ENCODE results near the gene ADD3.
"Not testable (repeated sequence)": the region's sequence is repeated elsewhere in the genome, so short reads cannot be mapped to it uniquely, and the experiment has no call there.

ADD3 gene

DNA sequence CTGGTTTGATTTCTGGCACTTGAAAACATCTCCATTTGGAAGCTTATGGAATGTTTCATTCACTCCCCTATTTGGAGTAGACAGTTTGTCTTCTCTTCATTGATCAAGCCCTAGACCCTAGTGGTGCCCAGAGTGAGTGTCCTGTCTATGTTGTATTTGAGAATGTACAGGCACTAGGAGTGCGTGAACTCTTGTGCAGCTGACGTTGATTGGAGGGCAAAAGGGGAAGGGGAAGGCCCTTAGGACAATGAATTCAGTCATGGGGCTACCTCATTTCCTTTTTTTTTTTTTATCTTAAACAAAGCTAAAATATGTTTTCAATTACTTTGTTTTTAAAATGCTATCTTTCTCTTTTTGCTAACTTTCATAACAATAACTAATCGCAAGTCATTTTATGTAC, 66.5 kb downstream of the ADD3 start:
- DNase-seq: no peak

DNA sequence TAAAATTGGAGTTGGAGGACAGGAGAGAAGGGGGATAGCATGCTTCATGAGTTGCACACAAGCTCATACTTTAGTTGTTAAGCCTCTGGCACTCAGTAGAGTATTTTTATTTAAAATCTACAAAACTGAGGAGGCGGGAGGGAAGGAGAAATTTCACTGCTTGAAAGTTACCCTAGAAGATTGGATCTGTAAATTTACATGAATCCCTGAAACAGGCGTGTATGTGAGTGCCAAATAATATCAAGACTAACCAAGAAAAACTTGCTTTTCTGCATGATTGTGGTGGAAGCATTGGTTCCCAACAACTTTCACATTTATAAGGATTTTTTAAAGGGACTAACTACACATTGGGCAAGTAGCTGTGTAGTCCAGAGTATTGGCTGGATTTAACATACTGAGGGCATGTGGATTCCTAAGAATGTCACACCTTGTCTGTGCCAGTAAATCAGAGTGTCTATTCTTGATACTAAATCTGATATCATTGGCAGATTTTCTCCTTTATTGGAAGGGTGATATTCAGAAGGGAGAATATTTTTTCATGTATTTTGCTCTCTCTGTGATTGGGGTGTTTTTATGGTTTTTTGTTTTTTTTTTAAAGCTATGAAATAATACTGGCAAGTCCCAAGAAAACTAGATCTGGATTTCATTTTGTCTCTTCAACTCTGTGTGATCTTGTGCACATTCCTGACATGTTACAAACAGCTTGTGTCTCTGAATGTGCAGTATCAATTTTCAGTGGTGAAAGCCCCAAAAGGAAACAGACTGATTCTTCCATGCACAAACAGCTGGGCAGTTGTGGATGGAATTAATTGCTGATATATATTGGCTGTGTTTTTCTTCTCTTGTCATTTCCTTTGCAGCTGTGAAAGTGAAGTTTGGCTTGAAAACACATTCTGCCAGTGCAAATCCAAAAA, 67.2 kb downstream of the ADD3 start:
- DNase-seq: no peak

DNA sequence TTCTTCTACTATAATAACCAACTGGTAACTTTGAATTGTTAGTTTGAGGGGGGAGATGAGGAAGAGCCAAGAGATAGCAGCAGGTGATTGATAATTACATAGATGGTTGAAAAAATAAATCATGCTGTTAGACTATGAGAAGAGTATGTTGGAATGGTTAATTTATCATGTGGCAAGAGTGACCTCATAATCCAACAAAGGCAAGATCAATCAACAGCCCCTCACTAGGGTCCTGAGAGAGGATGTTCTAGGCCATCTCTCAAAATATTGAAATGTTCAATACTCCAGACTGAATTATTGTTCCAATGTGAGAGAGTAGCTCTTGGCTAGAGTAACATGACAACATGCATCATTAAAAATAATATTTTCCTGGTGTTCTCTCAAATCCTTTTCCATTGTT, 67.9 kb downstream of the ADD3 start:
- DNase-seq: no peak

DNA sequence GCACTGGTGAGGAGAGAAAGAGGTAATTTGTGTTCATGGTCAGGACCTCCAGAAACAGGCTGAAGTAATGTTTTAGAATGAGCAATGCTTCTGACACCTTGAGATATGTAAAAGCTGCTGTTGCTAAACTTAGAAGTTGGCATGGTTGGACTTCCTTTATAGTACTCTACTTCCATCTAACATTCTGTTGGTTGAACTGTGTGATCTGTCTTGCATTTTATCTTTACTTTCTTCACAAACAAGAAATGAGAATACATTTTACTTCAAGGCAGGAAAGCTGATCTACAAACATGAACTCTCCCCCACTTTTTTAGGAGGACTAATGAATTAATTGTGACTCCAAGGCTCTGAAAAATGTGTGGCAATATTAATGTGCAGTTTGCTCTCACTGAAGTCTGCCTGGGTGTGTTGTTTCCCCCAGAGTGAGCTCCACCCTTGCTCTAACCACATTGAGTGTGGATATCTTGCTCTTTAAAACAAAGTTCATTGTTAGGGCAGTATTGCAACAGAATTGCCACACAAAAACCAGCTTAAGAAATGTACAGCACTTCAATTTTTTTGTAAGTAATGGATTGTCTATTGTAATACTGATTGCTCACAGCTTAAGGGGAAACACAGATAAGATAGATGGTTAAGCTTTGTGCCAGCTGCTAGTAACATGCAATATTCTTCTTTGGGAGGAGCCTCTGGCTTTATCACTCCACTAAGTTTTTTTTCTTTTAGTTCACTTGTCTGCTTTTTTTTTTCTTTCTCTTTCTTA, 69.0 kb downstream of the ADD3 start:
- DNase-seq: no peak

DNA sequence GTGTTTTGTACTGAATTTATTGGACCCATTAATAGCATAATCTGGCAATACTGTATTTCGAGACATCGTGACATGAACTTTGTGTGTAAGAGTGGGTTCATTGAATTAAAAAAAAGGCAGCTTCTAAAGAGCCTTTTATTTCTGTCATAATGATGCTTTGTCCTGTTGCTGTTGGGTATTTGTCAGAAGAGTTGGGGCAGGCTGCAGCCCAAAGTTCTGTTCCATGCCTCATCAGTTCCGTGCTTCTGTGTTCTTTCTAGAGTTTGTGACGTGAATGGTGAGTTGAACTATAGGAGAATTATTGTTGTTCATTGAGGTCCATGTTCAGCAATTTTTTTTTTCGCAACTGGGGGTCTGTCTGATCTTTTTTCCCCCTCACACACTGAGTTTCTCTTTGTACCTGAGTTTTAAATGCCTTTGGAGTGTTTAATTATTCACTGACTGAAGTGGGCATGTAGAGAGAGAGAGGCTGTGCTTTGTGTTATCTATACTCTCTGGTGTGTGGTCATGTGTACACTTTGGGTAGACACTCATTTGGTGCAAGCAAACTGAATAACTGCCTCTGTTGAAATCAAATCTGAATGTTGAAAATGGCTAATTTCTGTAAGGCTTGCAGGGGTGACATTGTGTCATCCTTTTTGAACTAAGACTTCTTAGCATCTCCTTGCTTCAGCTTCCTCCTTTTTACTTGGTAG, 69.8 kb downstream of the ADD3 start:
- no peak for DNase-seq

DNA sequence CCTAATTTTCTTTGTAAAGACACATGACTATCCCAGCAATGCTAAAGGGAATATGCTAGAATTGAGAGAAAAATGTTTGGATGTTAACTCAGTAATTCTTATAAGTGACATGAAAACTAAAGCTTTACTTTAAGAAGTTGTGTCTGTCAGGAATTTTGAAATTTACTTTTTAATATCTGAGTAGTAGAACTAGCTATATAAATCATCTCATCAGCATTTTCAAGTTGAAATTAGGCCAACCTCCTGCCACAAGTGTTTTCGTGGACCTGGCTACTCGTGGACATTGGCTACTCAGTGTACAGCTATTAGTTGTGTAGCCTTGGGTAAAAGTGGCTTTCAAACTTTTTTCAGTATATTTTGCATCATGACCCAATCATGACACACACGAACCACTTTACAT, 70.5 kb downstream of the ADD3 start:
- no peak for DNase-seq

DNA sequence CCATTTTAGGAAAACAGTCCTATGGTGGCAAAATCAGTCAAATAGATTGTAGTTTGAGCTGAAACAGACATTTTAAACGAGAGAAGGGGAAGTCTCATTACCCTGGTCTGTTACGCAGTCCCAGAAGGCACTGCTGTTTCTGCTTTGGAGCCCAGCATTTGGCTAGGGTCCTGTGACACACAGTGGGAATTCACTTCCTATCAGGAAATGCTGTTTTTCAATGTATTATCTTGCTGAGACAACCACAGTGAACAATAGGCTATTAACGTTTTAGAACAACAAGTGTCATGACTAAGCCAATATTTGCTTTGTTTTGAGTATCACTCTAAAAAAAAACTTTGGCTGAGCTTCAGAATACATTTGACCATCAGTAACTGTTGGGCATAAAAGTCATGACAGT, 74.1 kb downstream of the ADD3 start:
- DNase-seq: no peak

DNA sequence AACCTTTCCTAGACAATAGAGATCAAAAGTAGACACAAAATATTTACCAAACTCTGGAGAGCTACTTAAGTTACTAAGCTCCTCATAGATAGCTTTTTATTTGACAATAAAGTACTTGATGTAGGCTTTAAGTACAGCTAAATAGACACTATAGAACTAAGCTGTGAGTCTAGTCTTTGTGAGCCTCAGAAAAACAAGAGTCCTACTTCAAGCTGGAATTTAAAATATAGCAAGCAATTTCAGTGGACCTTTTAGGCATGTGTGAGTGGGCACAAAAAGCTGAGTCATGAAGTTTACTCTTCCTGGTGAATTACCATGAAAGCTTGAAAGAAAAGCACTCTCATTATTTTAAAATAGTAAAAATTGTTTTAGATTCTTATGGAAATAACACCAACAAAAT, 76.1 kb downstream of the ADD3 start:
- no peak for DNase-seq

DNA sequence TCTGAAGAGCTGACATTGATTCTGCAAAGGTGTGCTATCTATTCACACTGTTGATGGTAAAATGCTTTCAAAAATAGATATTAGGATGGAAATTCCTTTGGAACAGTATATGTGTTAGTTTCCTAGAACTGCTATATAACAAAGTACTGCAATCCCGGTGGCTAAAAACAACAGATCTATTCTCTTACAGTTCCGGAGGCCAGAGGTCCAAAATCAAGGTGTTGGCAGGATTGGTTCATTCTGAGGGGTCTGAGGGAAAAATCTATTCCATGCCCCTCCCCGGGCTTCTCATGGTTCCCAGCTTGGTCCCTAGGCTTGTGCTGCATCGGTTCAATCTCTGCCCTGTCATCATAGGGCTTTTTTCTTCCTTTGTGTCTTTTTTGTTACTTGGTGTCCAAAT, 79.9 kb downstream of the ADD3 start:
- DNase-seq: no peak

DNA sequence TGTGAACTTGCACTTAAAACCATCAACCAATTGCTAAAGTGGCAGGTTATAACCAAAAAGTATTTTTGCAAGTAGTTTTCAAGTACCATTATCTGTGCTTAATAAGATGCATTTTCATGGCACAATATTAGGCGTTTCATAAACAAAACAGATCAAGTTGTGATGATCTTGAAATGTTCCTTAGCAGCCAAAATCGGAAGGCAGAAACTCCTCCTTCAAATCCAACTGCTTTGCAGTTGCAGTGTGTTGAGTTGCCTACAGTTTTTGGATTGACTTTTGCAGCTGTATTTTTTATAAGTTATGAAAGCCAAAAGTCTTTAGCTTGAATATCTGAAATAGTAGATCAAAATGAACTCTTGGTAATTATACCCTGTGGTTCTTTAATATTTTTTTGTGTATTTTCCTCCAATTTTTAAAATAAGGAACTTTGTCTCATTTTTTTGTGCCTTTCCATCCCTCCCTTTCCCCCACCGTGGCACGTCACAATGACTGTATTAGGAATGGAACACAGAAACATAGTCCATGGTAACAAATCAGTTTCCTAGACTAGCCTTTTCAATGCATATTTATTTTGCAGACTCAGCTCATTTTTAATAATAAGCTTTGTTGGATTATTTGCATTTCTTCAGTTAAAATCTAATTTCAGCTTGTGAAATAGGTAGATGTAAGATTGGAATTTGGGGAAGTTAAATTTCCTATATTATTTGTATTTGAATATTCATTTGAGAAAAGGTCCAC, 80.8 kb downstream of the ADD3 start:
- DNase-seq: no peak

DNA sequence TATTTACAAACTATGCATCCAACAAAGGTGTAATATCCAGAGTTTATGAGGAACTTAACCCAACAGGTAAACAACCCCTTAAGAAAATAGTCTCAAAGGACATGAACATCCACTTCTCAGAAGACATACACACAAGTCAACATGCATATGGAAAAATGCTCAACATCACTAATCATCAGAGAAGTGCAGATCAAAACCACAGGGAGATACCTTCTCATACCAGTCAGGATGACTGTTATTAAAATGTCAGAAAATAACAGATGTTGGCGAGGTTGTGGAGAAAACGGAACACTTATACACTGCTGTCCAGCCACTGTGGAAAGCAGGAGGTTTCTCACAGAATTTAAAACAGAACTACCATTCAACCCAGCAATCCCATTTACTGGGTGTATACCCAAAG, 84.0 kb downstream of the ADD3 start:
- no peak for DNase-seq

DNA sequence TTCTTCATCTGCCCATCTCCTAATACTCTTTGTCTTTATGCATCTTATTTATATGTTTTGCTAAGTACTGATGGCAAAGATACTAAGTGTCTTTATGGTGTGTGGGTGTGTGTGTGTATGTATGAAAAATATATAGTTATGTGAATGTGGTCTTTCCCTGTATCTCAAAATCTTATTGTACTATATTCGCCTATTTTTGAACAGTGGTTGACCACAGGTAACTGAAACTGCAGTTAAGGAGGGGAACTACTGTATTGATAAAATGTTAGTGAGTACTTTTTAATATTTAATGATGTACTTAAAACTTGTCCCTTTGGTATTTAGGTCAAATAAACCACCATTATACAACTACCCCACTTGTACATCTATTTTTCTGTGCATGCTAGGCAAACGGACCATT, 85.9 kb downstream of the ADD3 start:
- DNase-seq: no peak

DNA sequence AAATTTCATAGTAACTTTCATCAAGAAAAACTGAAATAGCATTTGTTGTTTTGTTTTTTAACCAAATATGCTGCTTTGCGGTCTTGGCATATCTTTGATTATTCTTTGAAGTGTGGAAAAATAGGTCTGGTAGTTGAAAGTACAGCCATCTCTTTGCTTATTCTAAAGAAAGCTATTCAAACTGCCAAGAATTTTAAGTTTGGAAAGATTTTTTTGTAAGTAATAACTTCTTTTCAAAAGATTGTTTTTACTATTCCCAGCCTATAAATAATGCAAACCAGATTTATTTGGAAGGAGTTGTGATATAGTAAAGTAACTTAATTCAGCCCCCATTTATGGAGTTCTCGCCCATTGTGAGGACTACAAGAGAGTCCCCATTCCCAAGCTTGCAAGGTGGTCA, 87.0 kb downstream of the ADD3 start:
- no peak for DNase-seq

DNA sequence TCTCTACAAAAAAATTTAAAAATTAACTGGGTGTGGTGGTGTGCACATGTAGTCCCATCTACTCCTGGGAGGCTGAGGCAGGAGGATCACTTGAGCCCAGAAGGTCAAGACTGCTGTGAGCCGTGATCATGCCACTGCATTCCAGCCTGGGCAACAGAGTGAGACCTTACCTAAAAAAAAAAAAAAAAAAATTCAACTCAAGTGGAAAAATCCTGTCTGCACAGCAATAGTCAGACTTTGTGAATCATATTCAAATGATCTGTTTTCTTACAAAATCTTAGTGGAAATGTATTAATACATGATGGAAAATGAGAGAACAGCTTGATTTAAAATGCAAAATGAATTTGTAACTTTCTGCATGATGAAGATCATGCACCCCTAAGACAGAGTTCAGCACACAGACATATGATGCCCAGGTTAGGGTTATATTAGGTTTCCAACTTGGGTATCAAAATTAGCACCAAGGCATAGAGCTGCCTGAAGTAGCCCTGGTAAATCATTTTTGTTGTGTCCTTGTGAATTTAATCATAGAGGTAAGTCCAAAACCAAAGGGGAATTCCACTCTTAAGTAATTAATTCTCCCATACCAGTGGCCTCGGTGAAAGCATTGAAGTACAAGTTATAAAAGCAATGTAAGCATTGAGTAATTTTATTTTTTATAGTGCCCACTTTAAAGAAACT, 93.8 kb downstream of the ADD3 start:
- no peak for DNase-seq

DNA sequence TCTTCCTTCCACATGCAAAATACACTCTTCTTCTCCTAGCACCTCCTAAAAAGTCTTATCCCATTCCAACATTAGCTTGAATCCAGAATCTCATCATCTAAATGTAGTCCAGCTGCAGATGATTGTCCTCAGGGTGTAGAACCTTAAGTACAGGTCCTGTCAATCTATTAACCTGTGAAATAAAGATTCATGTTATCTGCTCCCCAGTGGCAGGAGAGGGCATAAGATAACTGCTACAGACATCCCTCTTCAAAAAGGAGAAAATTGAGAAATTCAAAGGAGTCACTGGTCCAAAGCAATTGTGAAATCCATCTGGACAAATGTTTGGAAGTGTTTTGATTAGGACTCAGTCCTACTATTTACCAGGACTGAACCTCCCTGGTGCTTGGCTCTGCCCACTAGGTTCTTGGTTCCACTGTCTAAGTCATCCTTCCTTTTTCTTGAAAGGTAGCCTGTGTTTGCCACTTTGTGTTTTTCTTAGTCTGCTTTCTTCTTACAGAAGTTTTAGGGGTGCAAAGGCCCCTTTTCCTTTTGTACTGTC, 96.2 kb downstream of the ADD3 start:
- DNase-seq: no peak

DNA sequence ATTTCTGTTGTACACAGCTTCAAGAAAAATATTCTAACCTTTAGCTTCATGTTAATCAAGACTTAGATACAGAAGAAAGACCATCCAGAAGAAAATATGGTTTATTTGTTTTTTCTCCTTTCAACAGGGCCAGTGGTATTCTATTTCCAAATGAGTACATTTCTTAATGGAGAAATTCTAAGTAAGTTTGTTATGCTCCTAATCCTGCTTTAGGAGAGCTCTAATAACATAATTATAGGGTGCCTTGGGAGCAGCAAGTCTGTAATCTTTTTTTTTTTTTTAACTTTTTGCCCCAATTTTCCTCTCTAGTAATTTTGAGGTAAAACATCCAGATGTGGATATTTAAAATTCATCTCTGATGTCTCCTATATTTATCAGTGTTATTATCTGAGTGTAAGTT, 98.1 kb downstream of the ADD3 start:
- no peak for DNase-seq

DNA sequence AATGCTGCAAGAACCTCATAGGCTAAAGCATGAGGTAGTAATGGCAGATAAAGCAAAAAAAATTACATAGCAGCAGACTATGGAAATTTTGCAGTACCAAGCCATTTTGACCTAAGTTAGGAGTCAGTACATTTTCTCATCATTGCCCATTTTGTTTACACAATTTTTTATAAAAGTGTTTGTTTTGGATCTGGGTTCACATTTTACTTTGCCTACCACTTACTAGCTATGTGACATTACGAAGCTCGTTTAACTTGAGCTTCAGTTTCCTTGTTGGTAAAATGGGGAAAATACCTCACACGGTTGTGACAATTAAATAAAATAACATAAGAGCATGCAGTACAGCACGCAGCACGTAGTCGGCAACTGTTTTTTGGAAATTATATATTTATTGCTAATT, 99.6 kb downstream of the ADD3 start:
- DNase-seq: no peak

DNA sequence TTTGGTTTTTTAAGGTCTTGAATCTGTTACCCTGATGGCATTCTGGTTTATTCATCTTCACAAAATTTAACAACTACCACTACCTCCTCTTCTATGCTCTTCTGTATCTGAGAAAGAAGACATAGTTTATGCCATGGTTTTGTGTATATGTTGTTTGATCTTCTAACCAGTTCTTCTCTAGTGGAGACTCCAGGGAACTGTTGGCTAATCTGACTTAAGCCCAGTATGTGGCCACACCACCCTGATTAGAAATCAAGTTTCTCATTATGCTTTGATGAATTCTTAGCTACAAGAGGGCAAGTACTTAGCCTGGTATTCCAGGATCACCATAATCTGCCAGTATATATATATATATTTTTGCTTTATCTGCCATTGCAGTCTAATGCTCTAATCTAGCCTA, 100.1 kb downstream of the ADD3 start:
- DNase-seq: no peak

DNA sequence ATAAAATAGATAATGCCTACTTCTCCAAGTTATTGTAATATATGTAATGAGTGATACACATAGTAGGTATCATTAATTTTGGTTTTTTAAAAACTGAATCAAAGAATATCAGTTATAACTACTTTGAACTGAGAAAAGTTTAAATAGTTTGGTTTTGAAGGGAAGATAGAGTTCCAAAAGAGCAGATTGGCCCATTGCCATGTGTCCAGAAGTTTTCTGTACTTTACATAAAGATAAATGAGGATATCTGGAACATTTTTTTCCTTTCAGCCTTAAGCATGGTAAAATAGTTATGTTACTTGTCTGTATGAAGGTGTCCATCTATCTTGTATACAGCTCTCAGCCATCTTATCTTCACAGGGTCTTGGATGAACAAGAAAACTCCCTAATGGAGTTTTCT, 101.7 kb downstream of the ADD3 start:
- DNase-seq: no peak

DNA sequence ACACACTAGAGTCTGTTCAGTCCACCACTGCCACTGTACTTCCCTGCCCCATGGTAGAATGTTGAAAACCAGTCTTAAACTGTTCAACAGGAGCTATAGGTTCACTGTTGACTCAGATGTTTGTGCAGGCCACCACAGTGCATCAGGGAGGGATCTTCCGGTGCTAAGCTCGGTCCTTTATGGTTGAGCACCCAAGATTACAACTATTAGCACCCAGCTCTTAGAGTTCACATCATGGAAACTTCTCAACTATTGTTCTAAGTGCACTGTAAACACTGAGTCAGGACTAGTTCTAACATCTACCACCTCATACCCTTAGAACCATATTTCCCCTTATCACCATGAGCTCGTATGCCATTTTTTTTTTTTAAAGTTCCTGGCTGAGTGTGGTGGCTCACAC, 102.6 kb downstream of the ADD3 start:
- DNase-seq: no peak

DNA sequence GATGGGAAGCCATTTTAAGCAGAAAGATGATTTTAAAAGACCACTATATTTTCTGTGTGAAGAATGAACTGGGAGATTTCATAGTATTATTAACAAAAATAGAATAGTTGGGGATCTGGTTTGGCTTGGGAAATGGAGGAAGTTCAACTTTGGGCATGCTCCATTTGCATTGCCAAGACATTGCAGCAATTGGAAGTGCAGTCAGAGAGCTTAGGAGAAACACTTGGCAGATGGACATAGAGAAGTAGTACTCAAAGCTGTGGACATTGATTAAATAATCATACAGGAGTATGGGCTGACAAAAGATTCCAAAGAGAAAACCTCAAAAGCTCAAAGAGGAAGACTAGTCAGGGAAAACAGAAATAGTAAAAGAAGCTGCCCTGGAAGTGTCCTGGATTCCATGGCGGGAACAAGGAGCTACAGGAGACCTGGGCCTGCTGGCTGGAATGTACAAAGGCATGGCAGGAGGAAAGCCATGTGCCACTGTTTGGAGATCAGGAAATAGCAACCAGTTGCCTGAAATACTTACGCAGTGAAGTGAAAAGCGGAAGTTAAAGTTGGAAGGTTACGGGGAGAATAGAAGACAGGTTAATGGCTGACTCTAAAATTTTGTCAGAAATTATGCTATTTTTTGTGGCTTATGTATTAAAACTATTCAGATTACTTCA, 106.0 kb downstream of the ADD3 start:
- DNase-seq: no peak

DNA sequence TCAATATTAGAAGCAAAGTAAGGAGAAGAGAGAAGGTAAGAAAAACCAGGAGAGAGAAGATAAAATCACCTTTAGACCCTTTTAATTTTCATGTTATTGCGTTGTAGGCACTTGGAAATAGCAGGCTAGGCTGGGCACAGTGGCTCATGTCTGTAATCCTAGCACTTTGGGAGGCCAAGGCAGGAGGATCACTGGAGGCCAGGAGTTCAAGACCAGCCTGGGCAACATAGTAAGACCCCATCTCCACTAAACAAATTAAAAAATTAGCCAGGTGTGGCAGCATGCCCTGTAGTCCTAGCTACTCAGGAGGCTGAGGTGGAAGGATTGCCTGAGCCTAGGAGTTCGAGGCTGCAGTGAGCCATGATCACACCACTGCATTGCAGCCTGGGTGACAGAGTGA, 106.9 kb downstream of the ADD3 start:
- not testable (repeated sequence) for DNase-seq
